ENCODE results near the gene OR5H14. TPM values are rescaled to one million over a fixed set of nuclear protein-coding genes. Genes with fewer than 3 reads are reported as not detected.
"Not testable (repeated sequence)": the region's sequence is repeated elsewhere in the genome, so short reads cannot be mapped to it uniquely, and the experiment has no call there.

The OR5H14 gene
- total RNA-seq, 4 donors from 2014 or later, result not detected

- Histone ChIP-seq H3K36me3 (no peaks in the 10 kb centered on the region), H3K4me1 (no peaks in the 10 kb centered on the region)
Measured at GRCh38 chr3:98114264-98114663, 33.0 kb upstream of the OR5H14 start.

DNA sequence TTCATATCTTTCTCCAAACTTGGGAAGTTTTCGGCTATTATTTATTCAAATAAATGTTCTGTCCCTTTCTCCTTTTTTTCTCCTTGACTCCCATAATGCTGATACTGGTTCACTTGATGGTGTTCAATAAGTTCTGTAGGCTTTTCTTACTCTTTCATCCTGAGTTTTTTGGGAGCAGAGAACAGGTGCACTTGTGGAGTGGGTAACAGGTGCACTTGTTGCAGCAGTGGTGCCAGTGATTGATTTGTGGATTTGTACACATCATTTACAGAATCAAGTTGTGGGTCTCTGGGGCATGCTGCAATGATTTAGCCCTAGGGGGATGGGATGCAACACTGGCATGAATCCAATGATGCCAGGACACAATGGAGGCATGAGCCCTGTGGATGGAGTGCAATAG is 31.6 kb upstream of the OR5H14 start:
- Histone ChIP-seq H3K4me3 (no peak overlapping the region), H3K27me3 (no peaks in the 10 kb centered on the region), H3K27ac (no peak overlapping the region), H3K9me3 (peaks cover 0 to 27% (median 0%) of the 10 kb centered on the region in 4 donors), H3K4me1 (no peaks in the 10 kb centered on the region), H3K36me3 (no peaks in the 10 kb centered on the region)
- TF ChIP-seq, protein P1, sequence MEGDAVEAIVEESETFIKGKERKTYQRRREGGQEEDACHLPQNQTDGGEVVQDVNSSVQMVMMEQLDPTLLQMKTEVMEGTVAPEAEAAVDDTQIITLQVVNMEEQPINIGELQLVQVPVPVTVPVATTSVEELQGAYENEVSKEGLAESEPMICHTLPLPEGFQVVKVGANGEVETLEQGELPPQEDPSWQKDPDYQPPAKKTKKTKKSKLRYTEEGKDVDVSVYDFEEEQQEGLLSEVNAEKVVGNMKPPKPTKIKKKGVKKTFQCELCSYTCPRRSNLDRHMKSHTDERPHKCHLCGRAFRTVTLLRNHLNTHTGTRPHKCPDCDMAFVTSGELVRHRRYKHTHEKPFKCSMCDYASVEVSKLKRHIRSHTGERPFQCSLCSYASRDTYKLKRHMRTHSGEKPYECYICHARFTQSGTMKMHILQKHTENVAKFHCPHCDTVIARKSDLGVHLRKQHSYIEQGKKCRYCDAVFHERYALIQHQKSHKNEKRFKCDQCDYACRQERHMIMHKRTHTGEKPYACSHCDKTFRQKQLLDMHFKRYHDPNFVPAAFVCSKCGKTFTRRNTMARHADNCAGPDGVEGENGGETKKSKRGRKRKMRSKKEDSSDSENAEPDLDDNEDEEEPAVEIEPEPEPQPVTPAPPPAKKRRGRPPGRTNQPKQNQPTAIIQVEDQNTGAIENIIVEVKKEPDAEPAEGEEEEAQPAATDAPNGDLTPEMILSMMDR (IDR thresholded peaks at IDR 0.05), result no peak
- TF ChIP-seq POLR2A (IDR thresholded peaks at IDR 0.05) (no peak), EP300 (IDR thresholded peaks at IDR 0.05) (no peak)
- no peak for DNase-seq (ENCODE audit: low spot score in 2 of 2)
- 95 to 97% methylated on average over 1 of the region's 1 CpG for WGBS, 2 donors

More at GRCh38 chr3:98114264-98114663, 33.0 kb upstream of the OR5H14 start:
- no peak for DNase-seq (ENCODE audit: low spot score in 2 of 2)
- no peaks in the 10 kb centered on the region for H3K27me3 ChIP-seq
- 56% methylated on average over 3 of the region's 3 CpGs for WGBS, 2 donors
- TF ChIP-seq EP300 (IDR thresholded peaks at IDR 0.05) (no peak), POLR2A (IDR thresholded peaks at IDR 0.05) (no peak)
- TF ChIP-seq, protein P1 (IDR thresholded peaks at IDR 0.05), result no peak
- H3K27ac ChIP-seq, result no peak overlapping the region
- H3K4me3 ChIP-seq, result no peak overlapping the region
- H3K9me3 ChIP-seq, result peaks cover 0 to 33% (median 0%) of the 10 kb centered on the region in 4 donors

DNA sequence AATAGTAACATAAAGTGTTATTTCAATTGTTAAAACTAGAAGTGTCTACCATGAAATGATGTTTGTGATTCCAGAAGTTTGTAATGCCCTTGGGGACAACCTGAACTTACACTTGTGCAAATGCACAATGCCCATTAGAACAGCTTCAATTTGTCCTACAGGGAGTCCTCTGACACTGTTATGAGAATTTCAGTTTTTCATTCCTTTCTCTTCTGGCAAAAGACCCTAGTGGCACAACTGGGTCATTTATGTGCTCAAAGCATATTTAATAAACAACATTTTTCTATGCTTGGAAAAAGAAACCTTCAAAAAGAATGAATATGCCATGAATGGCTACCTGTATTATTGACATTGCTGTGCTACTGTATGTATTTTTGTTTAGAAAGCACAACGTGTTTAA is 16.9 kb upstream of the OR5H14 start, which contains the start of gene OR5H1:
Gene OR5H1, plus strand, starts transcription at position 301 of the 400 bp plus-strand sequence. CDS start 1,977 bp downstream, outside the sequence.
- WGBS, 2 donors, result 70 to 84% methylated on average over 1 of the region's 1 CpG
- Histone ChIP-seq H3K36me3 (no peaks in the 10 kb centered on the region), H3K4me3 (no peak within 1 kb of the TSS), H3K27me3 (no peaks in the 10 kb centered on the region), H3K27ac (no peak within 1 kb of the TSS), H3K9me3 (no peaks in the 10 kb centered on the region), H3K4me1 (no peaks in the 10 kb centered on the region)
- DNase-seq (ENCODE audit: low spot score in 2 of 2), result no peak
- TF ChIP-seq EP300 (IDR thresholded peaks at IDR 0.05) (no peak), POLR2A (IDR thresholded peaks at IDR 0.05) (no peak)
- TF ChIP-seq, protein P1 (IDR thresholded peaks at IDR 0.05), result no peak

DNA sequence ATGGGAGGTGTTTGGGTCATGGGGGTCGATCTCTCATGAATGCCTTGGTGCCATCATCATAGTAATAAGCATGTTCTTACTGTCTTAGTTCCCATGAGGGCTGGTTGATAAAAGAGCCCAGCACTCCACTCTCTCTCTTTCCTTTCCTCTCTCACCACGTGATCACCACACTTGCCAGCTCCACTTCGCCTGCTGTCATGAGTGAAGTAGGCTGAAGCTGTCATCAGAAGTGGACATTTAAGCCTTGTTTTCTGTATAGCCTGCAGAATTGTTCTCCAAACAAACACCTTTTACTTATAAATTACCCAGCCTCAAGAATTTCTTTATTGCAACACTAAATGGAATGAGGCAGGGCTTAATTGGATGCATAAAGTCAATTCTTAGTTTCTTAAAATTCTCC is 10.6 kb upstream of the OR5H14 start:
- Histone ChIP-seq H3K36me3 (no peaks in the 10 kb centered on the region), H3K27me3 (no peaks in the 10 kb centered on the region), H3K4me1 (no peaks in the 10 kb centered on the region), H3K9me3 (no peaks in the 10 kb centered on the region), H3K27ac (no peak overlapping the region), H3K4me3 (no peak overlapping the region)
- 59 to 68% methylated on average over 3 of the region's 3 CpGs for WGBS, 2 donors
- no peak for DNase-seq (ENCODE audit: low spot score in 2 of 2)
- TF ChIP-seq POLR2A (IDR thresholded peaks at IDR 0.05) (no peak), EP300 (IDR thresholded peaks at IDR 0.05) (no peak)
- TF ChIP-seq, protein P1 (IDR thresholded peaks at IDR 0.05), result no peak

DNA sequence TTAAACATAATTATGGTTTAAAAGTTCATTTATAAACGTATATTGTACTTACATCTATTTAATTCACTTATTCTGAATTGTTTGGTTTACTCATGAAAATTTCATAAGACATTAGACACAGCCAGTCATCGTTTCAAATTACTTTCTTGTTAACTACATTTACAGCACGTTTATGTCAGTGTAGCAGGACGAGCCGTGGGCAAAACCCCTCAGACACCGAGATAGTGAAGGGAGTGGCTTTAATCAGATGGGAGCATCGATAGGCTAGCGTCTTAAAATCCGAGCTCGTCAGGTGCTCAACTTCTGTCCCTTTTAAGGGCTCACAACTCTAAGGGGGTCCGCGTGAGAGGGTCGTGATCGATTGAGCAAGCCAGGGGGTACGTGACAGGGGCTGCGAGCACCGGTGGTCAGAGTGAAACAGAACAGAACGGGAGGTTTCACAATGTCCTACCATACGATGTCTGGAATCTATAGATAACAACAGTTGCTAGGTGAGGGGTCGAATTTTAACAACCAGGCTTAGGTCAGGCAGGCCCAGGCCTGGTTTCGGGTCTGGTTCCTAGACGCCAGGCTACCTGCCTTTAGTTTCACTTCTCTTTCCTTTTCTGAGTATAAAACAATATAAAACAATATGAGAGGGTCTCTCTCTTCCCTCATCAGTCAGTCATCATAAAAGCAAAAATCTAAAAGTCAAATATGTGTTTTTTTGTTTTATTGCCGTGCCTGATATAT is 9.3 kb upstream of the OR5H14 start:
- DNase-seq (ENCODE audit: low spot score in 2 of 2), result not testable (repeated sequence)

More for the DNA sequence above, 9.3 kb upstream of the OR5H14 start:
- not testable (repeated sequence) for H3K4me3 ChIP-seq, H3K36me3 ChIP-seq, H3K27ac ChIP-seq, H3K4me1 ChIP-seq, H3K9me3 ChIP-seq, H3K27me3 ChIP-seq
- 85 to 86% methylated on average over 23 of the region's 23 CpGs for WGBS, 2 donors
